DMS 273 treated with DMSO at 0.1 percent for 48 hours (cell line): Measurements from ENCODE around the gene SASH1.
"Not testable (repeated sequence)": the region's sequence is repeated elsewhere in the genome, so short reads cannot be mapped to it uniquely, and the experiment has no call there.

Source experiments
- DNase-seq: peaks from one replicate; lab custom pipeline; 2025; lab: John Stamatoyannopoulos, UW

Gene SASH1

GRCh38 chr6:148328876-148329555 lies 13.6 kb upstream of the SASH1 start:
- DNase-seq, result no peak

- no peak for DNase-seq
Measured at GRCh38 chr6:148329596-148330381, 12.8 kb upstream of the SASH1 start.

DNA sequence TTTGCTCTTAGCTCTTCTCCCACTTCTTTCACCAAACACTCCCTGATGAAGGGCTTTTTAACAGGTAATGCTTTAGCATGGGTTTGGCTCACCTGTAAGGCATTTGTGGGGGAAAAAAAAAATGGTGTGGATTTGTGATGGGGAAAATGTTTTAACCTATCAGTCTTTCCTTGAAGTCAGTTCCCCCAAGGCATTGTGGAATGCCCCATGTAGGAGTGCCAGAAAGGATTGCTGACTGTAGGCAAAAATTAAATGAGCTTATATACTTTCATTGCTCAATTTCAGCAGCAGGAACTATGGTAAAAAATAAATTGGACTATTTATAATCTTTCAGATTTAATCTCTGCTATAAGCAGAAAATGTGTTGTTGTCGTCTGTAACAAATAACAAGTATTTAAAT lies 10.6 kb upstream of the SASH1 start:
- DNase-seq, result no peak

- no peak for DNase-seq
Measured at GRCh38 chr6:148336901-148337300, 5.7 kb upstream of the SASH1 start.

GRCh38 chr6:148339766-148340165 lies 2.9 kb upstream of the SASH1 start:
- DNase-seq, result no peak

DNA sequence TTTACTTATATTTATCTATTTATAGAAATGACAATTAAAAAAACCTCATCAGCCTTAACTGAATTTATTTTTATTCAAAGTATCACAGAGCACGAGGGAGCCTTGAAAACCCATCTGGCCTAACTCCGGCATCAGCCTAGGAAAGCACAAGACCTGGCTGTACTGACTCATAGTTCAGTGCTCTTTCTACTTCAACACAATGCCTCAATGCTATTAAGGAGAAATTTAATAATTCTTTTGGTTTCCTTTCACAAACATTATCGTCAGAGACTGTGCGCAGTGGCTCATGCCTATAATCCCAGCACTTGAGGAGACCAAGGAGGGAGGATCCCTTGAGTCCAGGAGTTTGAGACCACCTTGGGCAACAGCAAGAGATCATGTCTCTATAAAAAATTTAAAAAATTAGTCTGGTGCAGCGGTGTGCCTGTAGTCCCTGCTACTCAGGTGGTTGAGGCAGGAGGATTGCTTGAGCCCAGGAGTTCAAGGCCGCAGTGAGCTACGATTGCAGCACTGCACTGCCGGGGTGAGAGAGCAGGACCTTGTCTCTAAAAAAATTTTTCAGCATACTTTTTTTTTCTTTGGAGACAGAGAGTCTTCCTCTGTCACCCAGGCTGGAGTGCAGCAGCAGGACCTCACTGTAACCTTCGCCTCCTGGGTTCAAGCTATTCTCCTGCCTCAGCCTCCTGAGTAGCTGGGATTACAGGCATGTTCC lies 1.9 kb upstream of the SASH1 start:
- no peak for DNase-seq

DNA sequence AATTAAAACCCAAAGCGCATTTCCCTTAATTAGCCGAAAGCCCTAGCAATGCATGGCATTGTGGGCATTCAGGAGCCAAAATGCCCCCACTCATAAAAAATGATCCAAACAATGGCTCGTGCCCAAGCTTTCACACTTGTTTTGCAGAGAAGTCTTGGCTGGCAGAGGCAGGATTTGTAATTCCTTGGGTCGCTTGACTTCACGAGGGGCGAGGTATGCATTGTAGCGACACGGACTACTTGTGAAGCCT lies 613 bp upstream of the SASH1 start:
- no peak for DNase-seq

- DNase-seq, result no peak
Measured at GRCh38 chr6:148343047-148343782, 577 bp downstream of the SASH1 start.

GRCh38 chr6:148345176-148345575 lies 2.5 kb downstream of the SASH1 start:
- no peak for DNase-seq

GRCh38 chr6:148345578-148345977 lies 2.9 kb downstream of the SASH1 start:
- DNase-seq, result no peak

- DNase-seq, result no peak
Measured at GRCh38 chr6:148346681-148347440, 4.2 kb downstream of the SASH1 start.

DNA sequence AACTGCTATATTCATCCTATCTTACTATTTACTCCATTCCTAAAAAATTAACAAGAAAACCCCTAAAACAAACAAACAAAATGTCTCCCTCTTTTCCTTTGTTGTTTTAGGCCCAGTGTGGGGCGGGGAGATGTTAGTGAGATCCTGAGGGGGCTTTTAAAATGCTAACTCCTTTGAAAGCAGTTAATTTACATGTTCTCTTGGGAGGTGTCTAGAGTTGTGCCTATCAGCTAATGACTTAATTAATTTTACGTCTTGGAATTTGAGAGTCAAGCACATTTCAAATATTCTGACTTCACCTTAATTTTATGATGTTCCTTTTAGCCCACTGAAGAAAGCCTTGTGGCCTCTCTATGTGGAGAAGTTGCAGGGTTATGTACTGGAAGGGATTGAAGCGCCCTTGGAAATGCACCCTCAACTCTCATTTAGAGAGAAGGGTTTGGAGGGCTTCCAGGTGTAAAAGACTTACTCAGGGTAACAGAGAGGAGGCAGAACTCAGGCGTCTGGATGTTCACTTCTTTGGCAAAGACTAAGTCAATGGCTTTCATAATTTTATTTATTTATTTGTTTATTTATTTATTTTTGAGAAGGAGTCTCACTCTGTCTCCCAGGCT lies 4.9 kb downstream of the SASH1 start:
- no peak for DNase-seq

DNA sequence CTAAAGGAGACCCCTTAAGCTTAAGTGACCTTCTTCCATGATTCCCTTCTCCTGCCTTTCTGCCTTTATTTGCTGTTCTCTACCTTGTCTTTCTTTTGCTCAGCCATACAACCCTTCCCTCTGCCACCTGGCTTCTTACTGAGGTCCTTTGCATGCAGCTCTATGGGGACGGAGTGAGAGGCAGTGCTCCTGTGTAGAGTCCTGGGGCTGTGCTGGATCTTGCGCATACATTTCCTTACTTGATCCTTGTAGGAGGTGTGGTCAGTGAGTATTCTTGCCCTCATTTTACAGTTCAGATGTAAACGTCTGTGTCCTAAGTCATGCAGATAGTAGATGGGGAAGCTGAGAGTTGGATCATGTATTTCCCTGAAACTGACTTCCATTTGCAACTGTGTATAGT lies 5.7 kb downstream of the SASH1 start:
- DNase-seq, result no peak

GRCh38 chr6:148348778-148349177 lies 6.1 kb downstream of the SASH1 start:
- no peak for DNase-seq

- no peak for DNase-seq
Measured at GRCh38 chr6:148349466-148349865, 6.8 kb downstream of the SASH1 start.

DNA sequence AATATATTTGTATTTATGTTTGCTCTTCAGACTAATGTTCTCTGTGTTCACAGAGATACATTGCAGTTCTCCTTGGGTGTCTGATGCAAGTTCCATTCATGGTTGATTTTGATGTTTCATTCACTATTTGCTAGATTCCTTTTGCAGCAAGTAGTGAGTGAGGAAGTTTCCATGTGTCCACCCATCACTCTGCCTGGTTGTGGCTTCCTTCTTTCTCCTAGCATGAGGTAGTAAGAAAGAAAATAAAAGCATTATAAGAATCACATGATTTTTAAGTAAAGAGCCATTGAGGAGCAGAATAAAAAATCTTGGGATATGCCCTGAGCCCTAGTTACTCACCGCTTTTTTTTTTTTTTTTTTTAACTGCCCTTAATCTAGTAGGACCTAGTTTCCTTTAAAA lies 8.7 kb downstream of the SASH1 start:
- no peak for DNase-seq

DNA sequence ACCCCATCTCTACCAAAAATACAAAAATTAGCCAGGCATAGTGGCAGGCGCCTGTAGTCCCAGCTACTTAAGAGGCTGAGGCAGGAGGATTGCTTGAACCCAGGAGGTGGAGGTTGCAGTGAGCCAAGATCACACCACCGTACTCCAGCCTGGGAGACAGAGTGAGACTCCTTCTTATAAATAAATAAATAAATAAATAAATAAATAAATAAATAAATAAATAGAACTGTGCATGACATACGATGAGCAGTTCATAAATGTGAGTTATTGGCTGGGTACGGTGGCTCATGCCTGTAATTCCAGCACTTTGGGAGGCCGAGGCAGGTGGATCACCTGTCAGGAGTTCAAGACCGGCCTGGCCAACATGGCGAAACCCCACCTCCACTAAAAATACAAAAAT lies 9.8 kb downstream of the SASH1 start:
- DNase-seq, result not testable (repeated sequence)

GRCh38 chr6:148358196-148358785 lies 15.7 kb downstream of the SASH1 start:
- no peak for DNase-seq

DNA sequence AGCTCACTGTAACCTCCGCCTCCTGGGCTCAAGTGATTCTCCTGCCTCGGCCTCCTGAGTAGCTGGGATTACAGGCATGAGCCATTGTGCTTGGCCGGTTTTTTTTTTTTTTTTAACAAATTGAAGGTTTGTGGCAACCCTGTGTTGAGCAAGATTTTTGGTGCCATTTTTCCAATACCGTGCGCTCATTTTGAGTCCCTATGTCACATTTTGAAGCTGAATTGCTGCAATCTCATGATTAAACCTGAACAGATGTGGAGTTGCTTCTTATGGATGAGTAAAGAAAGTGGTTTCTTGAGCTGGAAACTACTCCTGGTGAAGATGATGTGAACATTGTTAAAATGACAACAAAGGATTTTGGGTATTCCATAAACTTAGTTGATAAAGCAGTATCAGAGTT lies 16.6 kb downstream of the SASH1 start:
- no peak for DNase-seq

GRCh38 chr6:148364056-148364824 lies 21.6 kb downstream of the SASH1 start:
- DNase-seq, result no peak
